Measurements from ENCODE around the gene LMBR1.
"Not testable (repeated sequence)": the region's sequence is repeated elsewhere in the genome, so short reads cannot be mapped to it uniquely, and the experiment has no call there.

Gene LMBR1, protein sequence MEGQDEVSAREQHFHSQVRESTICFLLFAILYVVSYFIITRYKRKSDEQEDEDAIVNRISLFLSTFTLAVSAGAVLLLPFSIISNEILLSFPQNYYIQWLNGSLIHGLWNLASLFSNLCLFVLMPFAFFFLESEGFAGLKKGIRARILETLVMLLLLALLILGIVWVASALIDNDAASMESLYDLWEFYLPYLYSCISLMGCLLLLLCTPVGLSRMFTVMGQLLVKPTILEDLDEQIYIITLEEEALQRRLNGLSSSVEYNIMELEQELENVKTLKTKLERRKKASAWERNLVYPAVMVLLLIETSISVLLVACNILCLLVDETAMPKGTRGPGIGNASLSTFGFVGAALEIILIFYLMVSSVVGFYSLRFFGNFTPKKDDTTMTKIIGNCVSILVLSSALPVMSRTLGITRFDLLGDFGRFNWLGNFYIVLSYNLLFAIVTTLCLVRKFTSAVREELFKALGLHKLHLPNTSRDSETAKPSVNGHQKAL

GRCh38 chr7:156892821-156893706 lies at the start of gene LMBR1:
TSS of gene LMBR1 (minus strand) at chr7:156893183. CDS start at chr7:156892993, 190 bp downstream.
- DNase-seq, result peak; percentile 88

DNA sequence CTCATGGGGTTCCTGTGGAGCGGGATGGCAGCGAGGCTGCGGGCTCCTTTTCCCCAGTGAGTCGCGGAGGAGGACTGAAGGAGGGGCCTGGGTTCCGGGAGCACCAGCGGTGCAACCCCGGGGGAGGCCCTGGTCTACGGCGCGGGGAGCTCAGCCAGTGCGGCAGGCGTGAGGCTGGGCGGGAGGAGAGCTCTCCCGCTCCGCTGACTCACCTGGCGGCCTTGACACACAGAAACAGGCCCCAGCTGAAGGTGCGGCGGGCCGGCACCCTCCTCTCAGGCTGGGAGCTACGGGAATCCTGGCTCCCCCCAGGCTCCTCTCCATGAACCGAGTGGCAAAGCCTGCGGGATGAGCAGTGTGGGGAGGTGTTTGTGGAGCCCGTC lies 49.7 kb upstream of the LMBR1 start:
- no peak for DNase-seq

DNA sequence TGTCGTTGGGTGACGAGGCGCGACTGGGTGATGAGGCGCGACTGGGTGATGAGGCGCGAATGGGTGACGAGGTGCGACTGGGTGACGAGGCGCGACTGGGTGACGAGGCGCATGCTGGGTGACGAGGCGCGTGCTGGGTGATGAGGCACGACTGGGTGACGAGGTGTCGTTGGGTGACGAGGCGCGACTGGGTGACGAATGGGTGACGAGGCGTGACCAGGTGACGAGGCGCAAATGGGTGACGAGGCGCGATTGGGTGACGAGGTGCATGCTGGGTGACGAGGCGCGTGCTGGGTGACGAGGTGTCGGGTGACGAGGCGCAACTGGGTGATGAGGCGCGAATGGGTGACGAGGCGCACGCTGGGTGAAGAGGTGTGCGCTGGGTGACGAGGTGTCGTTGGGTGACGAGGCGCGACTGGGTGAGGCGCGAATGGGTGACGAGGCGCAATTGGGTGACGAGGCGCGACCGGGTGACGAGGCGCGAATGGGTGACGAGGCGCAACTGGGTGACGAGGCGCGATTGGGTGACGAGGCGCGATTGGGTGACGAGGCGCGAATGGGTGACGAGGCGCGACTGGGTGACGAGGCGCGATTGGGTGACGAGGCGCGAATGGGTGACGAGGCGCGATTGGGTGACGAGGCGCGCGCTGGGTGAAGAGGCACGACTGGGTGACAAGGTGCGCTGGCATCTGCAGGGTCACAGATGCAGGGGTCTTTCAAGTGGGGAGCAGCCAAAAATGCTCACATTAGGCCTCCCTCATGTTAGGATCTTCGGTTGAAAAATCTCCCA lies 48.6 kb upstream of the LMBR1 start:
- no peak for DNase-seq

- no peak for DNase-seq
These were observed 47.6 kb upstream of the LMBR1 start for GRCh38 chr7:156940421-156941122.

- not testable (repeated sequence) for DNase-seq
These were observed 43.8 kb upstream of the LMBR1 start for GRCh38 chr7:156936766-156937165.

- DNase-seq, result no peak
These were observed 42.3 kb upstream of the LMBR1 start for GRCh38 chr7:156935250-156935649.

- no peak for DNase-seq
These were observed 39.0 kb upstream of the LMBR1 start for GRCh38 chr7:156932006-156932405.

DNA sequence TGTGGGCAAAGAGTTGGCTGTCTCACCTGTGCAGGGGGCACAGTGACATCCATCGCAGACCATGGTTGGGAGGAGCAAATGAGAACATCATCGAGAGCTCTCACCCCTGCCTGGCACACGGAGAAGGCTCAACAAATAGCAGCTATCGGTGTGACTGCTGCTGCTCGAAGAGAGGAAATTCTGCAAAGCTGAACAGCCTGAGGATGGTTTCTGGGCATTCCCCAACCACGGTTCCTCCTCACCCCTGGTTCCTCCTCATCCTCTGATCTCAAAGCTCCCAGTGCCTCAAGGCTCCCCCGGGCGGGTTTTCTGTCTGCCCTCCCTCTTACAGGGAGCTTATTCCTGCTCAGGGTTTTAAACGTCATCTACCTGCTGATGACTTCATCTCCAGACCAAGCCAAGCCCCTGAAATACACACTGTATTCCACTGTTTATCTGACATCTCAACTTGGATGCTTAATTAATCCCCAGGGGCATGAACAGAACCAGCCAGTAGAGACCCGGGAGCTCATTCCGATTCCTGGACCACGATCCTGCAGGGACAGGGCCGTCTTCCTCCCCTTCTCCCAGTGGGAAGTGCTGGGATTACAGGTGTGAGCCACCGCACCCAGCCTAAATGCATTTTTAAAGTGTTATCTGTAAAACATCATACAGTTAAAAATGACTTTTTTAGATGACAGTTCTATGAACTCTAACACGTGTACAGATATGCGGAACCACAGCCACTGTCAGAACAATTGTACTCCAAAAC lies 37.0 kb upstream of the LMBR1 start:
- DNase-seq, result no peak

DNA sequence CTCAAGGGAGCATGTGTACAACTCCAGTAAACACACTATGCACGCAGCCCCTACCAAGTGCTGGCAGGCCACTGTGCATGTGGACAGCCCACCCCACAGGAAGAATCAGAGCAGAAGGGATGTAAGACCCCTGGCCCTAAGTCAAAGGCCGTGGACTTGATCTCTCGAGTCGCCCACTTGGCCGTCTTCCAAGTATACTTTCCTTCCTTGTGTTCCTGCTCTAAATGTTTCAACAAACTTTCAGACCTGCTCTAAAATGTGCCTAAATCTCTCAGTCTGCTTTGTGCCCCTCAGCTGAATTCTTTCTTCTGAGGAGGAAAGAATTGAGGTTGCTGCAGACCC lies 35.4 kb upstream of the LMBR1 start:
- DNase-seq, result no peak

- DNase-seq, result peak; percentile 46
These were observed 34.8 kb upstream of the LMBR1 start for GRCh38 chr7:156927571-156928405.

GRCh38 chr7:156925821-156926220 lies 32.8 kb upstream of the LMBR1 start:
- DNase-seq, result not testable (repeated sequence)

DNA sequence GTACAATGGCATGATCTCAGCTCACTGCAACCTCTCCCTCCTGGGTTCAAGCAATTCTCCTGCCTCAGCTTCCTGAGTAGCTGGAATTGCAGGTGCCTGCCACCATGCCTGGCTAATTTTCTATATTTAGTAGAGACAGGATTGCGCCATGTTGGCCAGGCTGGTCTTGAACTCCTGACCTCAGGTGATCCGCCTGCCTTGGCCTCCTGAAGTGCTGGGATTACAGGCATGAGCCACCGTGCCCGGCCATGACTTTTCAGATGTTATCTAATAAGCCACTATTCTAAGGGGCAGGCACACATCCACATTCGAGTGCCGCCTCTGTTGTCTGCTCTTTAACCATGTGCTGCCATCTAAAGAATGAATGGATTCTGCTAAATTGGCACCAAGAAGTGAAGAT lies 29.3 kb upstream of the LMBR1 start:
- DNase-seq, result not testable (repeated sequence)

- DNase-seq, result not testable (repeated sequence)
These were observed 27.7 kb upstream of the LMBR1 start for GRCh38 chr7:156920487-156921373.

GRCh38 chr7:156920076-156920475 lies 27.1 kb upstream of the LMBR1 start:
- no peak for DNase-seq

GRCh38 chr7:156919132-156919713 lies 26.2 kb upstream of the LMBR1 start:
- no peak for DNase-seq

- no peak for DNase-seq
These were observed 25.7 kb upstream of the LMBR1 start for GRCh38 chr7:156918635-156919034.

DNA sequence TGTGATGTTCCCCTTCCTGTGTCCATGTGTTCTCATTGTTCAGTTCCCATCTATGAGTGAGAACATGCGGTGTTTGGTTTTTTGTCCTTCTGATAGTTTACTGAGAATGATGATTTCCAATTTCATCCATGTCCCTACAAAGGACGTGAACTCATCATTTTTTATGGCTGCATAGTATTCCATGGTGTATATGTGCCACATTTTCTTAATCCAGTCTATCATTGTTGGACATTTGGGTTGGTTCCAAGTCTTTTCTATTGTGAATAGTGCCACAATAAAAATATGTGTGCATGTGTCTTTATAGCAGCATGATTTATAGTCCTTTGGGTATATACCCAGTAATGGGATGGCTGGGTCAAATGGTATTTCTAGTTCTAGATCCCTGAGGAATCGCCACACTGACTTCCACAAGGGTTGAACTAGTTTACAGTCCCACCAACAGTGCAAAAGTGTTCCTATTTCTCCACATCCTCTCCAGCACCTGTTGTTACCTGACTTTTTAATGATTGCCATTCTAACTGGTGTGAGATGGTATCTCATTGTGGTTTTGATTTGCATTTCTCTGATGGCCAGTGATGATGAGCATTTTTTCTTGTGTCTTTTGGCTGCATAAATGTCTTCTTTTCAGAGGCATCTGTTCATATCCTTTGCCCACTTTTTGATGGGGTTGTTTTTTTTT lies 16.7 kb upstream of the LMBR1 start:
- DNase-seq, result not testable (repeated sequence)

- DNase-seq, result peak; percentile 69
These were observed 14.7 kb upstream of the LMBR1 start for GRCh38 chr7:156907656-156908055.
